ENCODE data around the gene NECAB3. TPM values are rescaled to one million over a fixed set of nuclear protein-coding genes. Genes with fewer than 3 reads are reported as not detected.

NECAB3 gene
- total RNA-seq, 2 experiments from 2014 or later = 62.4 to 79.4 TPM

DNA sequence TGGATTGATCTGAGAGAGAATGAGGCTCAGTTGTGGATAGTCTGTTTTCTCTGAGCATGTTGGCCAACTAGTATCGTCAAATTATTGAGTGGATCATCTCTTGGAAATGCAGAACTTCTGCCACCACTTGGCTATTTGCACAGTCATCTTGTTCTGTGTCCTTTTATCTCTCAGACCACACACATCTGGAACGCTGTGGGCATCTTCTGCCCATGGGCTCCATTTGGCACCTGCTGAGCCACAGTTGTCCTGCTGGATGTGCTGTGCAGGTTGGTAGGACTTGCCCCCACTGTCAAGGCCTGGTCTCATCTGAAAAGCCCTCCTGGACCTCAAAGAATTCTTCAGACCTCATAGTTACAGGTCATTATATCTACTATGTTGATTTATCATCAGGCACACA lies 28.8 kb downstream of the NECAB3 start:
- CTCF ChIA-PET (ENCODE audit: unreplicated experiment) = no interaction called here
- no TSS peak for BruUV-seq (replicated peaks)
- Histone ChIP-seq H3K9me3 (ENCODE audit: low read length) (no peaks in the 10 kb centered on the region), H3K4me1 (ENCODE audit: insufficient read depth, low read length, poor library complexity, severe bottlenecking) (no peaks in the 10 kb centered on the region), H3K27ac (ENCODE audit: low read depth, low read length, poor library complexity, severe bottlenecking) (no peak overlapping the region), H3K4me2 (ENCODE audit: low read length) (no peak overlapping the region), H3K4me3 (ENCODE audit: low read depth, low read length, poor library complexity, severe bottlenecking) (no peak overlapping the region), H3K9me2 (ENCODE audit: insufficient read depth, low read length) (no peaks in the 10 kb centered on the region), H3K79me2 (ENCODE audit: insufficient read depth, low read depth, low read length) (no peaks in the 10 kb centered on the region), H3K36me3 (ENCODE audit: insufficient read depth, low read length) (peaks cover 80% of the 10 kb centered on the region), H4K20me1 (ENCODE audit: insufficient read depth, low read length) (peaks cover 5% of the 10 kb centered on the region; the same call in 1 of the 2 replicates), H2AFZ (ENCODE audit: low read length) (no peak overlapping the region)
- no peak for DNase-seq (ENCODE audit: low spot score)
- intact Hi-C loops (cut with micrococcal nuclease; ENCODE audit: unreplicated experiment) = no loop called here
- POLR2A ChIA-PET = interaction anchor here (0.6 to 1.2 kb wide), 2 partner anchors 35 to 128 kb away, joined by 3 to 4 read pairs; no protein-coding TSS in a partner anchor
- TF ChIP-seq EZH2phosphoT487 (IDR thresholded peaks at IDR 0.05; ENCODE audit: borderline replicate concordance, low read depth, low read length) = no peak
- TF ChIP-seq CTCF (conservative IDR thresholded peaks at IDR 0.05; ENCODE audit: low read length) = no peak

DNA sequence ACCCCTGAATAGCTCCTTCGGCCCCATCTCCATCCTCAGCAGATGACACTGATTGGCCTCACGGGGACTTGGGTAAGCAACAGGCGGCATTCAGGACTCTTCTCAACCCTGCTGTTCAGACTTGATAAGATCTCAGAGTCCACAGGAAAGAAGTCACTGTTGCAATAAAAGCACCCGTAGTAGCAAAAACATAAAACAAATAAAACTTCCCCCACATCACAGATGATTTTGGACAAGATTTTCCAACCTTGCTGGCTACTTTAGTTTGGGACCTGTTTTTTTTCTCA lies 29.2 kb downstream of the NECAB3 start:
- peaks cover 5% of the 10 kb centered on the region; the same call in 1 of the 2 replicates for H4K20me1 ChIP-seq (ENCODE audit: insufficient read depth, low read length)
- intact Hi-C loops (cut with micrococcal nuclease; ENCODE audit: unreplicated experiment) = no loop called here

More for the DNA sequence above, 29.2 kb downstream of the NECAB3 start:
- Histone ChIP-seq H2AFZ (ENCODE audit: low read length) (no peak overlapping the region), H3K9me3 (ENCODE audit: low read length) (no peaks in the 10 kb centered on the region), H3K4me2 (ENCODE audit: low read length) (no peak overlapping the region), H3K79me2 (ENCODE audit: insufficient read depth, low read depth, low read length) (no peaks in the 10 kb centered on the region), H3K9me2 (ENCODE audit: insufficient read depth, low read length) (no peaks in the 10 kb centered on the region), H3K27ac (ENCODE audit: low read depth, low read length, poor library complexity, severe bottlenecking) (no peak overlapping the region), H3K36me3 (ENCODE audit: insufficient read depth, low read length) (peaks cover 83% of the 10 kb centered on the region), H3K4me3 (ENCODE audit: low read depth, low read length, poor library complexity, severe bottlenecking) (no peak overlapping the region), H3K4me1 (ENCODE audit: insufficient read depth, low read length, poor library complexity, severe bottlenecking) (no peaks in the 10 kb centered on the region)
- no peak for DNase-seq (ENCODE audit: low spot score)
- no TSS peak for BruUV-seq (replicated peaks)
- ChIA-PET POLR2A (no interaction called here), CTCF (ENCODE audit: unreplicated experiment) (no interaction called here)
- no peak for TF ChIP-seq EZH2phosphoT487 (IDR thresholded peaks at IDR 0.05; ENCODE audit: borderline replicate concordance, low read depth, low read length)
- no peak for TF ChIP-seq CTCF (conservative IDR thresholded peaks at IDR 0.05; ENCODE audit: low read length)
